Measurements from ENCODE around the gene NRSN2. TPM values are rescaled to one million over a fixed set of nuclear protein-coding genes. Genes with fewer than 3 reads are reported as not detected.

The NRSN2 gene
- total RNA-seq, 1 experiment from 2014 or later, result 28.3 TPM

DNA sequence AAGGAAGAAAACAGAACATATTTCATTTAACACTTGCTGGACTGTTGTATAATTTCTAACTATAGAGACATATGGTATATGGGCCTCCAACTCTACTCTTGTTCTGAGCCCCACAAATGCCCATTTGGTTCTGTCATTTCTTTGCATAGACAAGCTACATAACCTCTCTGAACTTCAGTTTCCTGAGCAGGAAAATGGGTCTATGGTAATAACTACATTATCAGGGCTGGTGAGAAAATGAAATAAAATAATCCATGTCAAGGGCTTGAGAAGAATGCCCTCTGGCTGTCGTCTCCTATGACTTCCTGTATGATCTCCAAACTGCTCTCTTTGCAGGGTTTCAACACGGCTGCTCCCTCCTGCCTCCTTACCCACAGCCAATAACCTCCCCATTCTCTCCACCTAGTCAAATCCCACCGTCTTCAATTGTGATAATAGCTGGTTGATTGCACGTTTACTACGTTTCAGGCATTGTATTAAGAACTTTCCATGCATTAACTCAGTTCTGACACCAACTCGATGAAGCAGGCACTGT is 37.5 kb upstream of the NRSN2 start:
- Histone ChIP-seq H2AFZ (ENCODE audit: low read length) (no peak overlapping the region), H3K4me3 (ENCODE audit: low read length) (no peak overlapping the region), H3K4me1 (ENCODE audit: low read length) (peaks cover 18% of the 10 kb centered on the region), H3K9me2 (replicated peaks; ENCODE audit: insufficient read depth, low read length) (no peaks in the 10 kb centered on the region), H3K9me3 (ENCODE audit: low read length) (no peaks in the 10 kb centered on the region), H3K27me3 (ENCODE audit: low read length) (no peaks in the 10 kb centered on the region), H4K20me1 (ENCODE audit: insufficient read depth, low read depth, low read length) (no peaks in the 10 kb centered on the region), H3K79me2 (ENCODE audit: low read length) (no peaks in the 10 kb centered on the region), H3K4me2 (ENCODE audit: low read depth, low read length, poor library complexity, severe bottlenecking) (no peak overlapping the region), H3K36me3 (ENCODE audit: insufficient read depth, low read length) (no peaks in the 10 kb centered on the region), H3K27ac (ENCODE audit: low read length) (no peak overlapping the region), H3K9ac (ENCODE audit: low read length) (no peak overlapping the region)
- DNase-seq, result peak; percentile 40

DNA sequence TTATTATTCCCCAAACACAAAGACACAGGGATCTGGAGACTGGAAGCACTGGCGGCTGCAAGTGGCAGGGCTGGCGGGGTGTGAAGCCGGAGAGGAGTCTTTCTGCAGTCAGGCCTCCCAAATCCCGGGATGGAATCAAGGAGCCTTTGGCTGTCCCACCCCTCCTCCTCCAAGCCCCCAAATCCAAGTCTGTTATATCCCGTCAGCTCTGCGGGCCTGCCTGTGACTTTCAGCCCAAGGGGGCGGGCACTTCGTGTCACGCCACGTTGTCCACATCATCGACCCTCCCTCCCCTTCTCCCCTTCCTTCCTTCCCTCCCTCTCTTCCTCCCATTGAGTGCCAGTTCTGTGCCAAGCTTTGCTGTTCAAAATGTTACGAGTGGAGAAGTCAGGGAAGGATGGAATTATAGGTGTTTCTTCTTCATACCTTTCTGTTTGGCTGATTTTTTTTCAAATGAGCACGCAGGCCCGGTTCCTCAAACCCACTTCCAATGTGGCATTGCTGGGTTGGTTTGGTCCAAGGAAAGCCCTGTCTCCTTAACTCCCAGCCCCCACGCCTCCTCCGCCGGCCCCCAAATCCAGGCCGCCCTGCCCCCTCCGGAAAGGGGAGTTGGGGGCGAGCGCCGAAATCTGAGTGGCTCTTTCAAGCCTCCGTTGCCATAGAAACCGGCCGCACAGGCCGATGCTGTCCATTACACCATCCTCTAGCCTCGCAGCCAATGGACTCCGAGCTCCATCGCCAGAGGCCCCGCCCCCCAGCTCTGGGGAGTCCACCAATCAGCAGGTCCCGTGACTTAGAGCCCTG is 36.9 kb upstream of the NRSN2 start:
- Histone ChIP-seq H3K9me3 (ENCODE audit: low read length) (no peaks in the 10 kb centered on the region), H3K4me2 (ENCODE audit: low read depth, low read length, poor library complexity, severe bottlenecking) (peak overlapping the region; percentile 50), H3K4me3 (ENCODE audit: low read length) (no peak overlapping the region), H3K4me1 (ENCODE audit: low read length) (peaks cover 18% of the 10 kb centered on the region), H3K9ac (ENCODE audit: low read length) (no peak overlapping the region), H3K79me2 (ENCODE audit: low read length) (no peaks in the 10 kb centered on the region), H3K27me3 (ENCODE audit: low read length) (no peaks in the 10 kb centered on the region), H4K20me1 (ENCODE audit: insufficient read depth, low read depth, low read length) (no peaks in the 10 kb centered on the region), H3K27ac (ENCODE audit: low read length) (no peak overlapping the region), H3K36me3 (ENCODE audit: insufficient read depth, low read length) (no peaks in the 10 kb centered on the region), H3K9me2 (replicated peaks; ENCODE audit: insufficient read depth, low read length) (no peaks in the 10 kb centered on the region), H2AFZ (ENCODE audit: low read length) (no peak overlapping the region)
- DNase-seq, result peak; percentile 94

DNA sequence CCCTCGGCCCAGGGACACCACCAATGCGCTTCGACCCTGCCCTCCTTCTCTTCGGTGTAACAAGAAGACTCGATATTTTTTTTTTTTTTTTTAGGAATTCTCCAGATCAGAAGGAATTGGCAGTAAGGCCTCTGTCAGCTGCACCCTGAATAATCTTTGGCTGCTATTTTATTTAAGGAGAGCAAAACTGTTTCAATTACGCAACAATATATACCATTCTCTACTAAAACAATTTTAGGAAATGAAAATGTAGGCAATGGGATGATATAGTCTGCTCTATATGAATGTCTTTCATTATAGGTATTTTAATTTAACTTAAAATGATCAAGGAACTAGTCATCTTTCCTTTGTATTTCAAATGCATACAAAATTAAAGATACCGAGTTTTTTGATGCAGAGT is 36.3 kb upstream of the NRSN2 start:
- no peaks in the 10 kb centered on the region for H3K27me3 ChIP-seq (ENCODE audit: low read length)
- H3K9me2 ChIP-seq (replicated peaks; ENCODE audit: insufficient read depth, low read length), result no peaks in the 10 kb centered on the region
- DNase-seq, result peak; percentile 34
- no peaks in the 10 kb centered on the region for H3K79me2 ChIP-seq (ENCODE audit: low read length)
- no peak overlapping the region for H3K4me3 ChIP-seq (ENCODE audit: low read length)
- H3K9ac ChIP-seq (ENCODE audit: low read length), result no peak overlapping the region
- H3K9me3 ChIP-seq (ENCODE audit: low read length), result no peaks in the 10 kb centered on the region
- peaks cover 18% of the 10 kb centered on the region for H3K4me1 ChIP-seq (ENCODE audit: low read length)
- no peak overlapping the region for H2AFZ ChIP-seq (ENCODE audit: low read length)
- peak overlapping the region; percentile 50 for H3K4me2 ChIP-seq (ENCODE audit: low read depth, low read length, poor library complexity, severe bottlenecking)
- H4K20me1 ChIP-seq (ENCODE audit: insufficient read depth, low read depth, low read length), result no peaks in the 10 kb centered on the region
- H3K27ac ChIP-seq (ENCODE audit: low read length), result no peak overlapping the region
- no peaks in the 10 kb centered on the region for H3K36me3 ChIP-seq (ENCODE audit: insufficient read depth, low read length)

DNA sequence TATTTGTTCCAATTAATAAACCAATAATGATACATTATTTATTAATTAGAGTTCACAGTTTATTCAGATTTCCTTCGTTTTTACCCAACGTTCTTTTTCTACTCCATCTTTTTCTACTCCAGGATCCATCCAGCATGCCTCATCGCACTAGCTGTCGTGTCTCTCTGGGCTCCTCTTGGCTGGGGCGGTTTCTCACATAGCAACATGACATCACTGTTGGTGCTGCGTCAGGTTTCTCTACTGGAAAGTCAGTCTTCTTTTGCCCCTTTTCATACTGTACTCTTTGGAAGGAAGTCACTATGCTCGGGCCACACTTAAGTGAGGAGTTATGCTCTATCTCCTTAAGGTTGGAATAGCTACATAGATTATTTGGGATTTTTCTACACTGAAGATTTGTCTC is 35.3 kb upstream of the NRSN2 start:
- no peak overlapping the region for H2AFZ ChIP-seq (ENCODE audit: low read length)
- no peaks in the 10 kb centered on the region for H3K27me3 ChIP-seq (ENCODE audit: low read length)
- no peaks in the 10 kb centered on the region for H3K9me2 ChIP-seq (replicated peaks; ENCODE audit: insufficient read depth, low read length)
- no peaks in the 10 kb centered on the region for H3K36me3 ChIP-seq (ENCODE audit: insufficient read depth, low read length)
- no peak overlapping the region for H3K9ac ChIP-seq (ENCODE audit: low read length)
- no peaks in the 10 kb centered on the region for H3K9me3 ChIP-seq (ENCODE audit: low read length)
- no peak overlapping the region for H3K4me3 ChIP-seq (ENCODE audit: low read length)
- no peak overlapping the region for H3K4me2 ChIP-seq (ENCODE audit: low read depth, low read length, poor library complexity, severe bottlenecking)
- no peak overlapping the region for H3K27ac ChIP-seq (ENCODE audit: low read length)
- no peaks in the 10 kb centered on the region for H3K79me2 ChIP-seq (ENCODE audit: low read length)
- H4K20me1 ChIP-seq (ENCODE audit: insufficient read depth, low read depth, low read length), result no peaks in the 10 kb centered on the region
- H3K4me1 ChIP-seq (ENCODE audit: low read length), result peaks cover 18% of the 10 kb centered on the region
- DNase-seq, result no peak

DNA sequence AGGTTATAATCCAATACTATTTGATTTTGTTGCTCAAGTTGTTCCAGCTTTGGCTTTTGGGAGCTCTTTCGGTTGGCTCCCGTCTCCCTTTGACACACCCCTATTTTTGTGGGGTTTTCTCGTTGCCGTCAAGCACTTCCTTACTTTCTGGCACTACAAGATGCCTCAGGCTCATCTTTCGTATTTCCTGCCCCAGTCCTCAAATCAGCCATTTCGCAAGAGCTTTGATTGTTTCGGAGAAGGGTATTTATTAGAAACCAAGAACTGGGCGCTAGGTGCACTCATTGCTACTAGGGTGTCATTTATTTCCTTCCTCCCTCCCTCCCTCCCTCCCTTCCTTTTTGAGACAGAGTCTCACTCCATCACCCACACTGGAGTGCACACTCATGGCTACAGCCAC is 34.8 kb upstream of the NRSN2 start:
- DNase-seq, result no peak
- Histone ChIP-seq H4K20me1 (ENCODE audit: insufficient read depth, low read depth, low read length) (no peaks in the 10 kb centered on the region), H3K4me2 (ENCODE audit: low read depth, low read length, poor library complexity, severe bottlenecking) (no peak overlapping the region), H2AFZ (ENCODE audit: low read length) (no peak overlapping the region), H3K9me2 (replicated peaks; ENCODE audit: insufficient read depth, low read length) (no peaks in the 10 kb centered on the region), H3K9me3 (ENCODE audit: low read length) (no peaks in the 10 kb centered on the region), H3K4me1 (ENCODE audit: low read length) (peaks cover 18% of the 10 kb centered on the region), H3K27ac (ENCODE audit: low read length) (no peak overlapping the region), H3K27me3 (ENCODE audit: low read length) (no peaks in the 10 kb centered on the region), H3K4me3 (ENCODE audit: low read length) (no peak overlapping the region), H3K9ac (ENCODE audit: low read length) (no peak overlapping the region), H3K36me3 (ENCODE audit: insufficient read depth, low read length) (no peaks in the 10 kb centered on the region), H3K79me2 (ENCODE audit: low read length) (no peaks in the 10 kb centered on the region)

DNA sequence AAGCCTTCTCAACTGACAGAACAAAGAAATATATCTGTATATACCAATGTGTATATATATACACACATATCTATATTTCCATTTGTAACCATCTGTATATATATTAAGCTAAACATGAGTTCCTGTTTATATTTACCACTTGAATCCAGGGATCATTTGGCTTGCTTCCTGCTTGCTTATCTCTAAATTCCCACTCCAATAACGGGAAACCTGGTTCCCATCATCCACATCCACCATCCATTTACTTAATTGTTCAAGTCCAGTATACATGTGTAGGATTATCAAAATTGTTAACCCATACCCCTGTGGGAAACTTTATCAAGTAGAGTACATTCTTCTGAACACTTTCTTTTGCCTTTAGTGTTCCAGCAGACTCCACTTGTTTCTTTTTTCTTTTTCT is 34.0 kb upstream of the NRSN2 start:
- no peak overlapping the region for H3K27ac ChIP-seq (ENCODE audit: low read length)
- H3K9ac ChIP-seq (ENCODE audit: low read length), result no peak overlapping the region
- no peaks in the 10 kb centered on the region for H3K9me3 ChIP-seq (ENCODE audit: low read length)
- no peak for DNase-seq
- H3K9me2 ChIP-seq (replicated peaks; ENCODE audit: insufficient read depth, low read length), result no peaks in the 10 kb centered on the region
- no peak overlapping the region for H3K4me2 ChIP-seq (ENCODE audit: low read depth, low read length, poor library complexity, severe bottlenecking)
- H4K20me1 ChIP-seq (ENCODE audit: insufficient read depth, low read depth, low read length), result no peaks in the 10 kb centered on the region
- H3K36me3 ChIP-seq (ENCODE audit: insufficient read depth, low read length), result no peaks in the 10 kb centered on the region
- H3K27me3 ChIP-seq (ENCODE audit: low read length), result no peaks in the 10 kb centered on the region
- no peak overlapping the region for H3K4me3 ChIP-seq (ENCODE audit: low read length)
- no peak overlapping the region for H2AFZ ChIP-seq (ENCODE audit: low read length)
- peaks cover 18% of the 10 kb centered on the region for H3K4me1 ChIP-seq (ENCODE audit: low read length)
- H3K79me2 ChIP-seq (ENCODE audit: low read length), result no peaks in the 10 kb centered on the region

DNA sequence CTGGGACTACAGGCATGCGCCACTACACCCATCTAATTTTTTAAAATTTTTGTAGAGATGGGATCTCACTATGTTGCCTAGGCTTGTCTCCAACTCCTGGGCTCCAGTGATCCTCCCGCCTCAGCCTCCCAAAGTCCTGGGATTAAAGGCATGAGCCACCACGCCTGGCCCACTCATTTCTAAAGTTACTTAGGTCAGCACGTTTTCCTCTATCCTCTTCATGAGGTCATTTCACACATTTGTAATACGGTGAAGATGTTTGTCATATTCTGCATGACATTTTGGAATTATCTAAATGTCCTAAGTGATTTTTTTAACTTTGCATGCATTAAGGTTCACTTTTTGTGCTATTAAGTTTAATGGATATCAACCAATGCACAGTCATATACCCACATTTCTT is 33.5 kb upstream of the NRSN2 start:
- no peak overlapping the region for H3K27ac ChIP-seq (ENCODE audit: low read length)
- no peak overlapping the region for H3K9ac ChIP-seq (ENCODE audit: low read length)
- no peaks in the 10 kb centered on the region for H4K20me1 ChIP-seq (ENCODE audit: insufficient read depth, low read depth, low read length)
- no peak for DNase-seq
- H3K4me2 ChIP-seq (ENCODE audit: low read depth, low read length, poor library complexity, severe bottlenecking), result no peak overlapping the region
- no peaks in the 10 kb centered on the region for H3K79me2 ChIP-seq (ENCODE audit: low read length)
- peaks cover 18% of the 10 kb centered on the region for H3K4me1 ChIP-seq (ENCODE audit: low read length)
- H3K36me3 ChIP-seq (ENCODE audit: insufficient read depth, low read length), result no peaks in the 10 kb centered on the region
- H3K9me3 ChIP-seq (ENCODE audit: low read length), result no peaks in the 10 kb centered on the region
- H3K9me2 ChIP-seq (replicated peaks; ENCODE audit: insufficient read depth, low read length), result no peaks in the 10 kb centered on the region
- no peak overlapping the region for H3K4me3 ChIP-seq (ENCODE audit: low read length)
- no peak overlapping the region for H2AFZ ChIP-seq (ENCODE audit: low read length)
- H3K27me3 ChIP-seq (ENCODE audit: low read length), result no peaks in the 10 kb centered on the region

DNA sequence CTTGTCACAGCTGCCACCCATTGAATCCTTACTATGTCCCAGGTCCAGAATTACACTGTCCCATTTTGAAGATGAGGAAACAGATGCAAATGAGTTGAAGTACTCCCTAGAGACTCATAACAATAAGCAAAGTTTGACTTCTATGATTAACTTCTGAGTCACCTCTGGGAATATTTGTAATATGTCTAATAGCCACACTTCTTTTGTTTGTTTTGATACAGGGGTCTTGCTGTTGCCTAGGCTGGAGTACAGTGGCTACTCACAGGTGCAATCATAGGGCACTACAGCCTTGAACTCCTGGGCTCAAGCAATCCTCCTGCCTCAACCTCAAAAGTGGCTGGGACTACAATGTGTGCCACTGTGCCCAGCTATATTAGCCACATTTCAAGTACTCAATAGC is 33.0 kb upstream of the NRSN2 start:
- no peak overlapping the region for H2AFZ ChIP-seq (ENCODE audit: low read length)
- H3K4me3 ChIP-seq (ENCODE audit: low read length), result no peak overlapping the region
- no peaks in the 10 kb centered on the region for H3K27me3 ChIP-seq (ENCODE audit: low read length)
- no peaks in the 10 kb centered on the region for H3K9me2 ChIP-seq (replicated peaks; ENCODE audit: insufficient read depth, low read length)
- H3K4me2 ChIP-seq (ENCODE audit: low read depth, low read length, poor library complexity, severe bottlenecking), result no peak overlapping the region
- no peaks in the 10 kb centered on the region for H3K36me3 ChIP-seq (ENCODE audit: insufficient read depth, low read length)
- H3K4me1 ChIP-seq (ENCODE audit: low read length), result peaks cover 18% of the 10 kb centered on the region
- H3K9ac ChIP-seq (ENCODE audit: low read length), result no peak overlapping the region
- no peaks in the 10 kb centered on the region for H4K20me1 ChIP-seq (ENCODE audit: insufficient read depth, low read depth, low read length)
- H3K9me3 ChIP-seq (ENCODE audit: low read length), result no peaks in the 10 kb centered on the region
- H3K79me2 ChIP-seq (ENCODE audit: low read length), result no peaks in the 10 kb centered on the region
- no peak for DNase-seq
- H3K27ac ChIP-seq (ENCODE audit: low read length), result no peak overlapping the region
